LoVo (cell line): ENCODE results near the gene MYO7B.
A peak's percentile ranks its signal among the peaks of the same experiment; 100 is the strongest.

ENCODE experiments used
- DNase-seq: peaks from one replicate; pipeline ENCODE4 v3.0.0-alpha.2; 2016; ENCODE audit warnings: low spot score

The MYO7B gene

GRCh38 chr2:127535422-127535901 lies at the start of gene MYO7B:
Gene MYO7B, plus strand, starts transcription at chr2:127535683. Its CDS starts 24,040 bp downstream, at chr2:127559723.
- DNase-seq: peak; percentile 78

DNA sequence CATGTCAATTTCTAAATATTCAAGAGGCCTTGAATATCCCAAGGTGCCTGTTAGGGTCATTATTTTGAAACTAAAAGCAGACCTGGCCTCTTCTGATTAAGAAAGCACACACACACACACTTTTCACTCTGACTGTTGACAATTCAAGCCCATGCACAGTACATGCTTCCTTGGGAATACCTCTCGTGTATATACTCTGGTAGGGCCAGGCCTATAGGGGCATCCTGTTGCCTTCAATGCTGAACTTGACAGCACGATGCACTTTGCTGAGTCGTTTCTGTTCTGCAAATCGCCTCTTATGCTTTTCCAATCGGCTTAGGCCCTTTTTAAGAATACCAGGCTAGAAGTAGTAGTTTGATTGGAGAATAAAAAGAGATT lies 49.8 kb upstream of the MYO7B start:
- no peak for DNase-seq

- DNase-seq: no peak
Measured at GRCh38 chr2:127486247-127487058, 49.0 kb upstream of the MYO7B start.

GRCh38 chr2:127490283-127490682 lies 45.2 kb upstream of the MYO7B start:
- DNase-seq: no peak

- no peak for DNase-seq
Measured at GRCh38 chr2:127498386-127498785, 37.1 kb upstream of the MYO7B start.

DNA sequence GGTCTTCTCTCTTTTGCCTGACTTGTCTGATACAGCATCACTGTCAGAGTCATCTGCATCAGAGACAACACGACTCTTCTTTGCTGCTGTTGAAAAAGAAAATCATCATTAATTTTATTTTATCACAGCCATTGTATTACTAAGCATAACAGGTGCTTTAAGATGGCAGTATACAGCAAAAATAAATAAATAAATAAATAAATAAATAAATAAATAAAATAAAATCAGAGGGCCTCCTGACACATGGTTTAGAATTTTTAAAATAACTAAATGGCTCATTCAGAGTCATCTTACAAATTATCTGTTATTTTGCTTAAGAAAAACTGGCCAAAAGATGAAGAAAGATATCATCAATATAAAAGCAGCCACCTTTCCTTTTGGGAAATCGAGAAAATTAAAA lies 32.0 kb upstream of the MYO7B start:
- DNase-seq: no peak

DNA sequence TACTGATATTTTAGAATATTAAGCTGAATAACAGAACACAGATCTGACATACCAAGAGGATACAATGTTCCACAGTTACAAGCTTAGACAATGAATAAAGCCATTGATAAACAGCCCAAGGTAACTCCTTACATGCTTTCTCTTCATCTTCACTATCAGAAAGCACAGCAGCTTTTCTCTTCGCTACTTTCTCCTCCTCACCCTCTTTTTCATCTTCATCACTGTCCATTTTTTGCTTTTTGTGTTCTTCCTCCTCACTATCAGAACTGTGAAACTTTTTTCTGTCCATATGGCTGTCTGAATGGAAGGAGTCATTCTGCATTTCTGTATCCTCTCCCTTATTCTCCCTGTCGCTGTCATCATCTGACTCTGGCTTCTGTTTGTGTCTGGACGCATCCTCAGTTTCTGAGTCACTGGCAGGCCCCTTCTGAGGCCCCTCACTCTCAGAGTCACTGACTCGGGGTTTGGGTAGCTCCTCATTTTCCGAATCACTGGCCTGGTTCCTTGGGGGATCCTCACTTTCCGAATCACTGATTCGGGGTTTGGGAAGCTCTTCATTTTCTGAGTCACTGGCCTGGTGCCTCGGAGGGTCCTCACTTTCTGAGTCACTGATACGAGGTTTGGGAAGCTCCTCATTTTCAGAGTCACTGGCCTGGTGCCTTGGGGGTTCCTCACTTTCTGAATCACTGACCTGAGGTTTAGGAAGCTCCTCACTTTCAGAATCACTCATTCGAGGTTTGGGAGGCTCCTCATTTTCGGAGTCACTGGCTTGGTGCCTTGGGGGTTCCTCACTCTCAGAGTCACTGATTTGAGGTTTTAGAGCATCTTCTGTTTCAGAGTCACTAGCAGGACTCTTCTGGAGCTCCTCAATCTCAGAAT lies 30.7 kb upstream of the MYO7B start:
- DNase-seq: no peak

- no peak for DNase-seq
Measured at GRCh38 chr2:127506510-127506909, 29.0 kb upstream of the MYO7B start.

GRCh38 chr2:127508023-127508630 lies 27.4 kb upstream of the MYO7B start:
- DNase-seq: no peak

DNA sequence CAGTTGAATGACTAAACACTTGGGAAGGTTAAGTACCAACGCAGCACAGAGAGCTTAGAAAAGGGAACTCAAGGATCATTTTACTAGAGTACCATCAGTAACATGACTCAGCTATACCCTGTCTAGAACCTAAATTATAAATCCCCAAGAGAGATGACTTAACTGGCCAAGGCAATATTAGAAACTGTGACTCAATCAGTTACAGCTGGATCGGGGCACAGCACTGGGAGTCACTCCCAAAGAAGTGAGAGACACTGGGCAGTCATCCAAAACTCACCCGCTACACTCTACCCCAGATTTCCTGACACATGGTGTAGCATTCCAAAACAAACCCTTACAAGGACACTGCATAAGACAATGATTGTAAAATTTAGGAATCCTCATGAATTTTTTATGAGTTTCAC lies 26.9 kb upstream of the MYO7B start:
- peak; percentile 91 for DNase-seq

GRCh38 chr2:127510073-127510472 lies 25.4 kb upstream of the MYO7B start:
- no peak for DNase-seq

GRCh38 chr2:127511090-127511695 lies 24.3 kb upstream of the MYO7B start:
- no peak for DNase-seq

DNA sequence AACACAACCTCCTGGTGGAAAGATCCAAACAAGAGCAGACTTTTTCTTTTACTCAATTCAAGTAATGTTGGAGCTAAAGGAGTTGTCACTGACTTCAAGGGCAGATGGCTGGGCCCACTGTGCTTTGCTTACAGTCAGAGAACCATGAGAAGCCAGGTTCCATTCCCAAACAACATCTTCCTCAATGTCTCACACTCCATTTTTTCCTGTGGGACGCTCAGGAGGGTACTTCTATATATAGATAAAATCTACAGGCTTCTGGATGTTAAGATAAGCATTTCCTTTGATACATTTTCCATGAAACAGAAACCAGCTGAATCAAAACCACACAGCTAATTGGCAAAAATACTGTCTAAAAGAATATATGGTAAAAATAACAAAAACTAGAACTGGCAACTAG lies 23.6 kb upstream of the MYO7B start:
- DNase-seq: no peak

- no peak for DNase-seq
Measured at GRCh38 chr2:127512362-127512761, 23.1 kb upstream of the MYO7B start.

GRCh38 chr2:127514076-127514475 lies 21.4 kb upstream of the MYO7B start:
- DNase-seq: no peak

DNA sequence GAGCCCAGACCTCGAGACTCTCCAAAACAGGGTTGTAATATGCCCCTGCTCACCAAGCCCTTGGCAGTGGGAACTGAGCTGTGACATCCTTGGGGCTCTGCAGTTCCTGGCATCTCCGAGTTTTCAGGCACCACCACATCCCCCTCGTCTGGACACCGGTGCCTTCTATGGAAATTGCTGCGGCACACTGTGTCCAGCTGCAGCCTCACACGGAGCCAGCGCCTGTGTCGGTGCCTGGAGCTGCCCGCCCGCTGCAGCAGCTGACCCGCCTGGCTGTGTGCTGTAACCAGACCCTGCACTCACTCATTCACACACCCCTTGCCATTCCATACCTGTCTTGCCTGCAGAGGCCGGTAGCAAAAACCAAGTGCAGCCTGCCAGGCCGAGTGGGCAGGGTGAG lies 21.0 kb upstream of the MYO7B start:
- no peak for DNase-seq

- no peak for DNase-seq
Measured at GRCh38 chr2:127515383-127515915, 20.0 kb upstream of the MYO7B start.

- no peak for DNase-seq
Measured at GRCh38 chr2:127516041-127516762, 19.3 kb upstream of the MYO7B start.

- no peak for DNase-seq
Measured at GRCh38 chr2:127517465-127517864, 18.0 kb upstream of the MYO7B start.

- DNase-seq: no peak
Measured at GRCh38 chr2:127520424-127520823, 15.1 kb upstream of the MYO7B start.

DNA sequence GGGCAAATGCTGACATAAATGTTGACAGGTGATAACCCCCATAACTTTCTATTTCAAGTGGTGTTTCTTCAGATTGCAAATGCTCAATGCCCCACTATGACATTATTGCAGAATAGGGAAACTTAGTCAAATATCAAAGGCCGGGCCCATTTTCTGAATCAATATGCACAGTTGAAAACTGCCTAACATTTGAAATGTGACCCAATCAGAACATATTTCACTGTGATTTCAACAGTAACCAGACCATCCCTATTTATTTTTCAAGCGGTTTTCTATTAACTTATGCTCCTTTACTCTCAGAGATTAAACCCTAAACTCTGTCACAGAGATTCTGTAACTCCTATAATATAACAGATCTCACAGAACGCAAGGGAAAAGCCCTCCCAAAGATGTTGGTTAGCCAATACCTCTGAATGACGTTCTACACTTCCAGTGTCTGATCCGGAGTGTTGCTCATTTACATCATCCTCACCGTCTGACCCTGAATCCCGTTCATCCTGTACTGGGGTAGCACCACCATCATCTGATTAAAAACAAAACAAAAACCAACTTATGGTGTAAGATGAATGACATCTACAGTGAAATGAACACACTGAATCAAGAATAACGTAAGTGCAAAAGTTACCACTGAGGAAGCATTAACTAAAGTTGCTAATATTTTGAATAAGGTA lies 12.1 kb upstream of the MYO7B start:
- DNase-seq: no peak
